Upper lobe of left lung (tissue), 6 donors: Measurements from ENCODE around the gene UBD. TPM values are rescaled to one million over a fixed set of nuclear protein-coding genes. Genes with fewer than 3 reads are reported as not detected.

Experiments used
- ATAC-seq, 2 donors: fragments of 200-7000 bp; cut with Tn5 transposase; one replicate each; pipeline ENCODE4 v1.9.1; 2022; ENCODE audit warnings: mild to moderate bottlenecking in 2 of 2, moderate library complexity in 2 of 2; ENCODE audit not compliant: low FRiP score in 2 of 2
- DNase-seq, 2 donors: peaks; one replicate each; pipeline ENCODE4 v3.0.0-alpha.2; 2019 to 2020
- H3K27ac ChIP-seq, 4 donors: fragments of 200-600 bp; sonication (generic); one replicate each; pipeline ENCODE4 v1.5.1; 2016 to 2019
- H3K27me3 ChIP-seq, 4 donors: fragments of 200-600 bp; sonication (generic); one replicate each; pipeline ENCODE4 v1.5.1; 2017 to 2019
- H3K36me3 ChIP-seq, 4 donors: fragments of 200-600 bp; sonication (generic); one replicate each; pipeline ENCODE4 v1.5.1; 2016 to 2019
- H3K4me1 ChIP-seq, 4 donors: fragments of 200-600 bp; sonication (generic); one replicate each; pipeline ENCODE4 v1.5.1; 2018 to 2019
- H3K4me3 ChIP-seq, 4 donors: fragments of 200-600 bp; sonication (generic); one replicate each; pipeline ENCODE4 v1.5.1; 2017 to 2019; ENCODE audit warnings: mild to moderate bottlenecking in 2 of 4, moderate library complexity in 1 of 4
- H3K9me3 ChIP-seq, 4 donors: fragments of 200-600 bp; sonication (generic); one replicate each; pipeline ENCODE4 v1.5.1; 2018 to 2019
- CTCF ChIP-seq, 6 experiments: fragments of 450-650 bp in 4 of 6; fragments of 200-600 bp in 2 of 6; sonication (generic) in 2 of 6; IDR thresholded peaks; one replicate each; pipeline ENCODE4 v1.5.1; 2016 to 2019; ENCODE audit warnings: antibody characterized with exemption in 6 of 6
- EP300 ChIP-seq, 4 donors: sonication (generic); formaldehyde crosslinking; IDR thresholded peaks; one replicate each; pipeline ENCODE4 v1.5.1; 2017; ENCODE audit warnings: antibody characterized with exemption in 4 of 4, control low read depth in 2 of 4
- POLR2A ChIP-seq, 4 donors: fragments of 450-650 bp; IDR thresholded peaks; one replicate each; pipeline ENCODE4 v1.5.1; 2016 to 2017; ENCODE audit warnings: antibody characterized with exemption in 4 of 4, mild to moderate bottlenecking in 2 of 4
- POLR2AphosphoS5 ChIP-seq, 2 donors: sonication (generic); formaldehyde crosslinking; IDR thresholded peaks; one replicate each; pipeline ENCODE4 v1.5.1; 2017; ENCODE audit warnings: antibody characterized with exemption in 2 of 2
- WGBS, 2 donors: methylation state at CpG; one replicate each; pipeline ENCODE4 v1.1.5; 2017 to 2018; 5-methylcytosine and 5-hydroxymethylcytosine counted together
- total RNA-seq, 6 donors: library from RNA; depleted of rRNA in 4 of 6; stranded (reverse); fragments of >200 nt in 4 of 6; gene quantifications; one replicate each; pipeline versions ENCODE4 v1.1.0 to v1.2.1, GENCODE V29; 2016 to 2021
- donor health status: DM: no; HTN: no; CAD: no; lungs with moderate emphysema.
- donor health status: DM: no; HTN: yes; CAD: no; lungs with severe emphysema.

UBD gene
- total RNA-seq, 6 donors from 2014 or later: 0.76 to 3.6 (median 1.6) TPM; not detected in 2

GRCh38 chr6:29554764-29555163, 4.8 kb downstream of the UBD start:
- DNase-seq (no peak), ATAC-seq (no peak)
- 85 to 88% methylated on average over 5 of the region's 5 CpGs for WGBS, 2 donors
- Histone ChIP-seq H3K36me3 (no peaks in the 10 kb centered on the region), H3K27ac (no peak overlapping the region), H3K9me3 (no peaks in the 10 kb centered on the region), H3K27me3 (peaks cover 0 to 8% (median 1%) of the 10 kb centered on the region in 4 donors), H3K4me3 (no peak overlapping the region), H3K4me1 (peaks cover 14 to 19% (median 15%) of the 10 kb centered on the region in 4 donors)
- TF ChIP-seq POLR2AphosphoS5 (IDR thresholded peaks at IDR 0.05): no peak
- no peak for TF ChIP-seq POLR2A (IDR thresholded peaks at IDR 0.05)
- TF ChIP-seq EP300 (IDR thresholded peaks at IDR 0.05): no peak
- no peak for TF ChIP-seq CTCF (IDR thresholded peaks at IDR 0.05)

- no peaks in the 10 kb centered on the region for H3K36me3 ChIP-seq
- peak overlapping the region in 1 of 4 donors; percentile 5 for H3K27ac ChIP-seq
- ATAC-seq (peak; percentile 86 to 92), DNase-seq (peak; percentile 80 to 94)
- H3K27me3 ChIP-seq: peaks cover 0 to 8% (median 1%) of the 10 kb centered on the region in 4 donors
- H3K4me1 ChIP-seq: peaks cover 14 to 19% (median 15%) of the 10 kb centered on the region in 4 donors
- TF ChIP-seq CTCF (IDR thresholded peaks at IDR 0.05): peak in 2 of 6 experiments; percentile 12 to 48
- no peak for TF ChIP-seq EP300 (IDR thresholded peaks at IDR 0.05)
- TF ChIP-seq POLR2A (IDR thresholded peaks at IDR 0.05): no peak
- no peak for TF ChIP-seq POLR2AphosphoS5 (IDR thresholded peaks at IDR 0.05)
- no peaks in the 10 kb centered on the region for H3K9me3 ChIP-seq
- peak overlapping the region; percentile 12 to 48 (median 40) for H3K4me3 ChIP-seq
- WGBS, 2 donors: 9 to 24% methylated on average over 11 to 47 of the region's 83 CpGs
Observed at GRCh38 chr6:29553268-29554057, 6.1 kb downstream of the UBD start.

- DNase-seq (no peak), ATAC-seq (peak; percentile 77 to 87)
- H3K4me1 ChIP-seq: peaks cover 14 to 19% (median 15%) of the 10 kb centered on the region in 4 donors
- 30 to 42% methylated on average over 5 of the region's 5 CpGs for WGBS, 2 donors
- H3K4me3 ChIP-seq: peak overlapping the region in 3 of 4 donors; percentile 36 to 48 (median 45)
- peaks cover 0 to 8% (median 1%) of the 10 kb centered on the region in 4 donors for H3K27me3 ChIP-seq
- H3K27ac ChIP-seq: no peak overlapping the region
- no peaks in the 10 kb centered on the region for H3K9me3 ChIP-seq
- TF ChIP-seq EP300 (IDR thresholded peaks at IDR 0.05) (no peak), POLR2AphosphoS5 (IDR thresholded peaks at IDR 0.05) (no peak), POLR2A (IDR thresholded peaks at IDR 0.05) (no peak), CTCF (IDR thresholded peaks at IDR 0.05) (no peak)
- H3K36me3 ChIP-seq: no peaks in the 10 kb centered on the region
Observed at GRCh38 chr6:29552512-29553051, 7.0 kb downstream of the UBD start.

GRCh38 chr6:29547573-29547972, 12.0 kb downstream of the UBD start:
- Histone ChIP-seq H3K27me3 (no peaks in the 10 kb centered on the region), H3K4me1 (peaks cover 0 to under 1% (median 0%) of the 10 kb centered on the region in 4 donors), H3K36me3 (no peaks in the 10 kb centered on the region), H3K9me3 (no peaks in the 10 kb centered on the region), H3K27ac (no peak overlapping the region), H3K4me3 (no peak overlapping the region)
- TF ChIP-seq CTCF (IDR thresholded peaks at IDR 0.05): no peak
- no peak for TF ChIP-seq POLR2AphosphoS5 (IDR thresholded peaks at IDR 0.05)
- TF ChIP-seq POLR2A (IDR thresholded peaks at IDR 0.05): no peak
- no peak for TF ChIP-seq EP300 (IDR thresholded peaks at IDR 0.05)
- ATAC-seq: no peak
- WGBS, 2 donors: 39 to 58% methylated on average over 3 of the region's 3 CpGs
- no peak for DNase-seq
